T-helper 2 cell treated with Interferon-gamma antibody and Interleukin-4, amounts not matched to agents 5 μg/mL and 100 μg/mL, for 36 hours (primary cell): ENCODE results near the gene TOPAZ1.

ENCODE experiments used
- DNase-seq: peaks from one replicate; pipeline ENCODE4 v3.0.0; 2021; ENCODE audit warnings: low spot score
- H3K27ac Mint-ChIP-seq: one replicate; pipeline ENCODE4 v1.8.0; 2021; ENCODE audit warnings: mild to moderate bottlenecking, mixed read lengths
- H3K27me3 Mint-ChIP-seq: one replicate; pipeline ENCODE4 v1.8.0; 2021; ENCODE audit warnings: low read depth, mixed read lengths
- H3K36me3 Mint-ChIP-seq: one replicate; pipeline ENCODE4 v1.8.0; 2021; ENCODE audit warnings: low read depth, mixed read lengths
- H3K4me1 Mint-ChIP-seq: one replicate; pipeline ENCODE4 v1.8.0; 2021; ENCODE audit warnings: low read depth, mixed read lengths
- H3K4me3 Mint-ChIP-seq: one replicate; pipeline ENCODE4 v1.8.0; 2022; ENCODE audit warnings: mild to moderate bottlenecking, moderate library complexity, mixed read lengths
- H3K9me3 Mint-ChIP-seq: one replicate; pipeline ENCODE4 v1.8.0; 2021; ENCODE audit warnings: mixed read lengths

TOPAZ1 gene

GRCh38 chr3:44277925-44278324 lies 36.2 kb downstream of the TOPAZ1 start:
- Mint-ChIP-seq H3K9me3 (peaks cover 3% of the 10 kb centered on the region), H3K4me3 (no peak overlapping the region), H3K27me3 (peaks cover 11% of the 10 kb centered on the region), H3K27ac (no peak overlapping the region), H3K4me1 (no peaks in the 10 kb centered on the region), H3K36me3 (no peaks in the 10 kb centered on the region)
- no peak for DNase-seq

GRCh38 chr3:44280077-44280476 lies 38.4 kb downstream of the TOPAZ1 start:
- no peak overlapping the region for H3K4me3 Mint-ChIP-seq
- no peak overlapping the region for H3K27ac Mint-ChIP-seq
- peaks cover 9% of the 10 kb centered on the region for H3K27me3 Mint-ChIP-seq
- no peak for DNase-seq
- peaks cover 3% of the 10 kb centered on the region for H3K9me3 Mint-ChIP-seq
- no peaks in the 10 kb centered on the region for H3K36me3 Mint-ChIP-seq
- no peaks in the 10 kb centered on the region for H3K4me1 Mint-ChIP-seq

- DNase-seq, result no peak
- Mint-ChIP-seq H3K4me1 (no peaks in the 10 kb centered on the region), H3K36me3 (no peaks in the 10 kb centered on the region), H3K4me3 (no peak overlapping the region), H3K27ac (no peak overlapping the region), H3K27me3 (peaks cover 6% of the 10 kb centered on the region), H3K9me3 (no peaks in the 10 kb centered on the region)
These were observed 38.9 kb downstream of the TOPAZ1 start for GRCh38 chr3:44280631-44281030.

- no peak for DNase-seq
- Mint-ChIP-seq H3K27me3 (peaks cover 8% of the 10 kb centered on the region), H3K27ac (no peak overlapping the region), H3K36me3 (no peaks in the 10 kb centered on the region), H3K4me1 (no peaks in the 10 kb centered on the region), H3K9me3 (no peaks in the 10 kb centered on the region), H3K4me3 (no peak overlapping the region)
These were observed 43.3 kb downstream of the TOPAZ1 start for GRCh38 chr3:44284949-44285348.

- no peak for DNase-seq
- no peak overlapping the region for H3K27ac Mint-ChIP-seq
- H3K9me3 Mint-ChIP-seq, result no peaks in the 10 kb centered on the region
- H3K36me3 Mint-ChIP-seq, result no peaks in the 10 kb centered on the region
- no peaks in the 10 kb centered on the region for H3K4me1 Mint-ChIP-seq
- peaks cover 14% of the 10 kb centered on the region for H3K27me3 Mint-ChIP-seq
- no peak overlapping the region for H3K4me3 Mint-ChIP-seq
These were observed 48.3 kb downstream of the TOPAZ1 start for GRCh38 chr3:44289882-44290462.

- DNase-seq, result no peak
- Mint-ChIP-seq H3K9me3 (no peaks in the 10 kb centered on the region), H3K4me3 (no peak overlapping the region), H3K27me3 (peaks cover 23% of the 10 kb centered on the region), H3K27ac (no peak overlapping the region), H3K4me1 (no peaks in the 10 kb centered on the region), H3K36me3 (no peaks in the 10 kb centered on the region)
These were observed 50.6 kb downstream of the TOPAZ1 start for GRCh38 chr3:44292276-44292675.

- DNase-seq, result no peak
- Mint-ChIP-seq H3K27me3 (peaks cover 28% of the 10 kb centered on the region), H3K9me3 (no peaks in the 10 kb centered on the region), H3K4me3 (no peak overlapping the region), H3K4me1 (no peaks in the 10 kb centered on the region), H3K27ac (no peak overlapping the region), H3K36me3 (no peaks in the 10 kb centered on the region)
These were observed 51.3 kb downstream of the TOPAZ1 start for GRCh38 chr3:44292947-44293346.

GRCh38 chr3:44297255-44297654 lies 55.6 kb downstream of the TOPAZ1 start:
- Mint-ChIP-seq H3K4me3 (no peak overlapping the region), H3K27me3 (peaks cover 19% of the 10 kb centered on the region), H3K9me3 (no peaks in the 10 kb centered on the region), H3K27ac (no peak overlapping the region), H3K4me1 (no peaks in the 10 kb centered on the region), H3K36me3 (no peaks in the 10 kb centered on the region)
- DNase-seq, result no peak

- H3K4me1 Mint-ChIP-seq, result no peaks in the 10 kb centered on the region
- H3K27ac Mint-ChIP-seq, result no peak overlapping the region
These were observed 60.1 kb downstream of the TOPAZ1 start for GRCh38 chr3:44301746-44302145.

GRCh38 chr3:44309500-44309899 lies 67.8 kb downstream of the TOPAZ1 start:
- H3K27me3 Mint-ChIP-seq, result peaks cover 7% of the 10 kb centered on the region
- no peaks in the 10 kb centered on the region for H3K4me1 Mint-ChIP-seq
- H3K4me3 Mint-ChIP-seq, result no peak overlapping the region
- no peak overlapping the region for H3K27ac Mint-ChIP-seq
- H3K36me3 Mint-ChIP-seq, result no peaks in the 10 kb centered on the region
- no peaks in the 10 kb centered on the region for H3K9me3 Mint-ChIP-seq
- DNase-seq, result no peak

More at GRCh38 chr3:44301746-44302145, 60.1 kb downstream of the TOPAZ1 start:
- Mint-ChIP-seq H3K36me3 (no peaks in the 10 kb centered on the region), H3K4me3 (no peak overlapping the region), H3K27me3 (peaks cover 15% of the 10 kb centered on the region), H3K9me3 (no peaks in the 10 kb centered on the region)
- DNase-seq, result no peak

GRCh38 chr3:44318891-44319311 lies 77.2 kb downstream of the TOPAZ1 start:
- H3K27me3 Mint-ChIP-seq, result peaks cover 10% of the 10 kb centered on the region
- H3K36me3 Mint-ChIP-seq, result no peaks in the 10 kb centered on the region
- no peak for DNase-seq
- H3K4me1 Mint-ChIP-seq, result peaks cover 4% of the 10 kb centered on the region
- H3K9me3 Mint-ChIP-seq, result no peaks in the 10 kb centered on the region
- no peak overlapping the region for H3K4me3 Mint-ChIP-seq
- H3K27ac Mint-ChIP-seq, result no peak overlapping the region

- no peak overlapping the region for H3K4me3 Mint-ChIP-seq
- peaks cover 14% of the 10 kb centered on the region for H3K27me3 Mint-ChIP-seq
- H3K4me1 Mint-ChIP-seq, result peaks cover 4% of the 10 kb centered on the region
- DNase-seq, result no peak
- H3K27ac Mint-ChIP-seq, result no peak overlapping the region
- no peaks in the 10 kb centered on the region for H3K36me3 Mint-ChIP-seq
- peaks cover 4% of the 10 kb centered on the region for H3K9me3 Mint-ChIP-seq
These were observed 79.6 kb downstream of the TOPAZ1 start for GRCh38 chr3:44321335-44321734.

- Mint-ChIP-seq H3K9me3 (peaks cover 4% of the 10 kb centered on the region), H3K36me3 (no peaks in the 10 kb centered on the region), H3K4me1 (peaks cover 4% of the 10 kb centered on the region), H3K27me3 (peaks cover 17% of the 10 kb centered on the region), H3K4me3 (no peak overlapping the region), H3K27ac (no peak overlapping the region)
- DNase-seq, result peak; percentile 17
These were observed 81.8 kb downstream of the TOPAZ1 start for GRCh38 chr3:44323341-44323955.

- no peaks in the 10 kb centered on the region for H3K36me3 Mint-ChIP-seq
These were observed 82.9 kb downstream of the TOPAZ1 start for GRCh38 chr3:44324584-44324983.

GRCh38 chr3:44326019-44326418 lies 84.3 kb downstream of the TOPAZ1 start:
- Mint-ChIP-seq H3K4me1 (no peaks in the 10 kb centered on the region), H3K9me3 (peaks cover 4% of the 10 kb centered on the region), H3K4me3 (no peak overlapping the region), H3K27ac (no peak overlapping the region), H3K27me3 (peaks cover 17% of the 10 kb centered on the region), H3K36me3 (no peaks in the 10 kb centered on the region)
- no peak for DNase-seq

More at GRCh38 chr3:44324584-44324983, 82.9 kb downstream of the TOPAZ1 start:
- DNase-seq, result no peak
- Mint-ChIP-seq H3K27ac (no peak overlapping the region), H3K27me3 (peaks cover 17% of the 10 kb centered on the region), H3K9me3 (peaks cover 4% of the 10 kb centered on the region), H3K4me1 (no peaks in the 10 kb centered on the region), H3K4me3 (no peak overlapping the region)
